H1 (cell line): ENCODE measurements around the gene RUVBL1. TPM values are rescaled to one million over a fixed set of nuclear protein-coding genes. Genes with fewer than 3 reads are reported as not detected.

ENCODE experiments used
- MAX ChIP-seq: IDR thresholded peaks from 2 replicates; pipeline ENCODE4 v1.6.1; 2012; ENCODE audit warnings: inconsistent platforms
- polyA plus RNA-seq, 7 experiments: library from polyadenylated mRNA; depleted of rRNA in 3 of 7; stranded (reverse) in 5 of 7; unstranded in 2 of 7; fragments of >200 nt in 5 of 7; fragments of 200-250 nt in 2 of 7; gene quantifications; 1 replicate in 5 of 7; 2 replicates in 1 of 7; 4 replicates in 1 of 7; pipeline versions ENCODE4 v1.2.1 to v1.2.3, GENCODE V29; 2011 to 2013; ENCODE audit warnings: missing spikeins in 2 of 7, mixed read lengths in 2 of 7
- total RNA-seq: library from RNA; stranded (reverse); fragmentation: NEBNext Ultra II Directional; extraction: Animal tissue kit (Norgen Biotek cat#: 25700); gene quantifications from 2 replicates; pipeline ENCODE4 v1.2.1, GENCODE V29; 2021

RUVBL1 gene
- total and polyA plus RNA-seq, 2 of the 8 experiments (the other 6 are each of a cell fraction or from before 2014, with no cell fraction given), result 112 to 135 TPM

GRCh38 chr3:128062033-128062745 lies 61.4 kb downstream of the RUVBL1 start (continued):
- no peak for TF ChIP-seq MAX
